NT2/D1 (cell line): Measurements from ENCODE around the gene SYNDIG1L.

ENCODE experiments used
- SUZ12 ChIP-seq: IDR thresholded peaks from 2 replicates; pipeline ENCODE4 v1.6.1; 2011; ENCODE audit not compliant: insufficient read length, insufficient read depth; ENCODE audit errors: extremely low read depth
- YY1 ChIP-seq: IDR thresholded peaks from 2 replicates; pipeline ENCODE4 v1.6.1; 2011; ENCODE audit not compliant: insufficient read length, insufficient read depth
- ZNF274 ChIP-seq: IDR thresholded peaks from 2 replicates; pipeline ENCODE4 v1.6.1; 2011; ENCODE audit warnings: mild to moderate bottlenecking, low read depth, low read length

DNA sequence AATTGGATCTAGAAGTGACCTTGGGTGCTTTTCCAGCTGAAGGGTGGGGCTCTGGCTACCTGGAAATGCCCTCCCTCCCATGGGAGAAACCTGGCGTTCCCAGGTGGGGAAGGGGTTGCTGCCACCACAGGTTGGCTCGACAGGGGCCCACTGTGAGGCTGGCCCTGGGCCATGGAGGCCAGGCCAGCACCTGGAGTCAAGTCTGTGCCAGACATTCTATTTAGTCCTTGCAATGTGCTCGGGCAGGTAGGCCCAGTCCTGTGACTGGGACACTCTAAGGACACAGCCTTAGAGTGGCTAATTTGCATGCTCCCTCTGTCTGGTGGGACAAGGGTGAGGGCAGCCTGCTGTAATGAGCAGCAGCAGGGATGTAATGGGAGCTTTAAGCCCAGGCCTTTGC is 65.8 kb downstream of the SYNDIG1L start:
- no peak for TF ChIP-seq YY1
- TF ChIP-seq ZNF274, result no peak
- no peak for TF ChIP-seq SUZ12
